IPS-NIHi7 (cell line): Measurements from ENCODE around the gene BABAM2.
A peak's percentile ranks its signal among the peaks of the same experiment; 100 is the strongest.
"Not testable (repeated sequence)": the region's sequence is repeated elsewhere in the genome, so short reads cannot be mapped to it uniquely, and the experiment has no call there.

Source experiments
- DNase-seq: peaks from one replicate; pipeline ENCODE4 v3.0.0; 2012; ENCODE audit warnings: mixed read lengths; ENCODE audit errors: extremely low spot score

Gene BABAM2

DNA sequence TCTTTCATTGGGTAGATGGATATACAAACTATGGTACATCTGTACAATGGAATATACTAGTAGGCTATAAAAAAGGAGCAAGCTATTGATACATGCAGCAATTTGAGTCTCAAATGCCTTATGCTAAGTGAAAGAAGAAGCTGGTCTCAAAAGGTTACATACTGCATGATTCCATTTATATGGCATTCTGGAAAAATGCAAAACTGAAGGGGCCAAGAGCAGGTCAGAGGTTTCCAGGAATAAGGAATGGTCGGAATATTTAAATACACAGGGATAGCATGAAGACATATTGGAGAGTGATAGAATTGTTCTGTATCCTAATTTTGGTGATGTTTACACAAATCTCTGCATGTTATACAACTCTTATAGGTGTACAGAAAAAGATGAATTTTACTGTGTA lies 85.8 kb downstream of the BABAM2 start:
- DNase-seq, result no peak

DNA sequence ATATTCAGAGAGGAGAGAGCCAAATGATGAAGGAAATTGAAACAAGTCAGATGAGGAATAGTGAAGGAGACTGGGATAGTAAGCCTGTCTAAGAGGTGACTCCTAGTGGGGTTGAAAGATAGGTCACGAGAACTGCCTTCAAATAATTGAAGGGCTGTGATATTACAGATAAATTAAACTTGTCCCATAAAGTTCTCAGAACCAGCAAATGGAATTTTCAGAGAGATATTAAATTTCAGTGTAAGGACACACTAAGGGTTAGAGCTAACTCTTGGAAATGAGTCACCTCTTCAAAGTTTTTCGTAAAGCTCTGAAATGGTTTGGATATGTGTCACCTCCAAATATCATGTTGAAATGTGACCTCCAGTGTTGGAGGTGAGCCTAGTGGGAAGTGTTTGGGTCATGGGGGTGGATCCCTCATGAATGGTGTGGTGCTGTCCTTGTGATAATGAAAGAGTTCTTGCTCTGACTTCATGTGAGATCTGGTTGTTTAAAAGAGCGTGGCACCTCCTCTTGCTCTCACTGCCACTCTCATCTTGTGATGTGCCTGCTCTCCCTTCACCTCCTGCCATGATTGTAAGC lies 87.3 kb downstream of the BABAM2 start:
- DNase-seq, result no peak

DNA sequence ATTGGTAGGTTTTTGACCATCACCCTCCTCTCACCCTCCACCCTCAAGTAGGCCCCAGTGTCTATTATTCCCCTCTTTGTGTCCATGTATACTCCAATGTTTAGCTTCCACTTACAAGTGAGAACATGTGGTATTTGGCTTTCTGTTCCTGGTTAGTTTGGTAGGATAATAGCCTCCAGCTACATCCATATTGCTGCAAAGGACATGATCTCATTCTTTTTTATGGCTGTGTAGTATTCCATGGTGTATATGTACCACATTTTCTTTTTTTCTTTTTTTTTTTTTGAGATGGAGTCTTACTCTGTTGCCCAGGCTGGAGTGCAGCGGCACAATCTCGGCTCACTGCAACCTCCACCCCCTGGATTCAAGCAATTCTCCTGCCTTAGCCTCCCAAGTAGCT lies 88.2 kb downstream of the BABAM2 start:
- DNase-seq, result not testable (repeated sequence)

DNA sequence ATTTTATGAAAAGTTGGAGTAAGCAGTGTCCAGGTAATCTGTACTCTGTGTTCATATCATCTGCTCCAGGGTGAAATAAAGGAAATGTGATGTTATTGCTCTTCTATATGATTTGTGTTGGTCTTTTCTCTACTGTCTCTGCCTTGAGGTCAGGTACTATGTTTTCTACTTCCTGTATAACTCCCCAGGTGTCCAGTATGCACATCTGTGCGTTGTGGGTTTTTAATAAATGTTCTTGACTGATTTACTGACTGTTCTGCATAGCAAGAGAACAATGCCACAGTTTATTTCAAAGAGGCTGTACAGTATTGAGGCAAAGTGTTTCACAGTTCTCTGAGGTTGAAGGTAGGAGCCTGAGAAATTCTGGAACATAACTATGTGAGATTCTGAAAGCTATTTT lies 89.7 kb downstream of the BABAM2 start:
- DNase-seq, result no peak

DNA sequence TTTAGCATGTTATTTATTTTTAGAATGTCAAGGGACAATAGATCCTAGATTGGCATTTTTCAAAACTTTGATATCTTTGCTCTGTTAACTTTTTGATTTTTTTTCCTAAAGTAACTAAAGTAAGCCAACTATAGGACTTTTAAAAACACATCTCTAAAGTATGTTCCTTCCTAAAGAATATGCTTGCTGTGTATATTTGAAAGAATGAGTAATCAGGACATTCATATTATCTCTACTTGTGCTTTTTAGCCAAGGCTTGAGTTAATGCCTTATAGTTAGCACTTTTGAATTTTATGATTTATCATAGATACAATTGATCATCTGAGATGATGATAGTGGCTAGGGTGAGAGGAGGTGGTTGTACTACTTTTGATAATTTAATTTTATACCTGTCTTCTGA lies 93.6 kb downstream of the BABAM2 start:
- no peak for DNase-seq

DNA sequence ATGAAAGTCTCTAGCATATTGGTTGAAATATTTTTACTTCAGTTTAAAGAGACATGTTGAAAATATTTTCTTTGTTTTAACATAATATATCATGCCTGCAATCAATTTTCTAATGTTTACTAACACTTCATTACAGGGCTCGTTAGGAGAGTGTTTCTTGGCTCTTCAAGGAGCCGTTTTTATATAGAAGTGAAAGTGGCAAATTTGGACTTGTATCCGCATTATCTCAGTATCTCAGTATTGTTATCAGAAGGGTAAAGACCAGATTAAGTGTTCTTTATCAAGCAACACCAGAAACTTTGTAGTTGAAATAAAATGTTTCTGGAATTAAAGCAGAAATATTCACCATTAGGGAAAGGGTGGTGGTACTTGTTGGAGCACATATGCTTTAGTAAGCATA lies 97.8 kb downstream of the BABAM2 start:
- DNase-seq, result no peak

DNA sequence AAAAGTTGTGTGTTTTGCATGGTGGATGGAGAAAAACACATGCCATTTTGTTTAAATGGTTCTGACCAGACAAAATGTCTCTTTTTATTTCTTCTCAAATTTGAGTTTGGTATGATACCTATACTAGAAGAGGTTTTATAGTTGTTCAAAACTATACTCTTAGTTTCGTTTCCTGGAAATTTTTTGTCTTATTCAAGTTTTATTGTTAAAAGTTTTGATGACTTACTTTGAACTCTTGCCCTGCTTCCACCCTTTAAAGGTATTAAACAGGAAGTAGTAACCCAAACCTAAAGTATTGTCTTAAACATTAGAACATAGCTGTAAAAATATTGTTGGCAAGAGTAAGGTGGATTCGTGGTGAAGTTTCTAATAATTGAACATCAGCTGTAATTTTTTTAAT lies 98.2 kb downstream of the BABAM2 start:
- no peak for DNase-seq

DNA sequence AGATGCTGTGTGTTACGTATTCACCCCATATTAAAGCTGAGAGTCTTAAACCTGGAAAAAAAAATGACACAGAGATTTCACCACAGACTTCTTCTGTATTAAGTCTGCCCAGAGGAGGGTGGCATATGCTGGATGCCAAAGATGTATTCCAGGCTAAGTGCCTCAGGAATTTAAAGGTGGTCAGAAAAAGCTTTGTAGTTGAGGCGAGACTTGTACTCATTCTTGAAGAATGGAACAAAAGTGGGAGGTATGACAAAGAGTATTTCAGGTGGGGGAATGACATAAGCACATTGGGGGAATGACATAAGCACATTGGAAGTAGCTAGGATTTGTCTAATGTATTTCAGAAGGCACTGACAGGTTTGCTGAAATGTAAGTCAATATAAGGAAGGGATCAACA lies 98.6 kb downstream of the BABAM2 start:
- no peak for DNase-seq

DNA sequence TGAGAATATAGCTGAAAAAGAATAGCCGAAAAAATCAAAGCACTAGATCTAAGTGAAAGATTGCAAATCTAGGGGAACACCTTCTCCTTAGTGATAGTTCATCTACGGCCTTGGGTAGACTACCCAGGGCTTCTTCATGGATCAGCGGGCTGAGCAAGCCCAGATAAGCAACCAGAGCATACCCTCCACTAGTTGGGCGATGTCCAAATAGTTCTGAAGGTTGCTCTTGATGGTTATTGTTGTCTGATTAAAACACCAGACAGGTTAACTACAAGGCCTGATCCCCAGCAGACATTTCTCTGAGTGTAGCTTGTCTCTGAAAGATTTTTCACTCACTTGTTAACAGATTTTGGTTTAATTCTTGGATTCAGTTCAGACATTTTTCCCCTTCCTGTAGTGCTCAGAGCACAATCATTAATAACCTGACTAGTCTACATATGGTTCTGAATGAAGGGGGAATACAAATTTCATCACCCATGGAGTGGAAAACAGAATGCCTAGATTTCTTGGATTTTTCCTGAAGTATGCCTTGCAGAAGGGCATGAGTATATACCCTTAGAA lies 99.6 kb downstream of the BABAM2 start:
- DNase-seq, result no peak

DNA sequence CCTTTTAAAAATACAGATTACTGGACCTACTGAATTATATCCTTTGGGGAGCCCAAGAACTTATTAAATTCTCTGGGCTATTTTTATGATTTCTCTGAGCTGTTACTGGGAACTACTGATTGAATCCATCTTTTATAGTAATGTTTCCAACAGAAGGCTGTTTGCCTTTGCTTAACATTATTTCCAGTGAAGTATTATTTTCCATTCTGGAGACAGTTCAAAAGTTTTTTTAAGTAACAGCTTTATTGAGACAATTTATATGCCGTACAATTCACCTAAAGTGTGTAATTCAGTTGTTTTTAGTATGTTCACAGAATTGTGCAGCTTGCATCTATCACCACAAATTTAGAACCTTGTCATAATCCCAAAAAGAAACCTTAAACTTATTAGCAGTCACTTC lies 100.6 kb downstream of the BABAM2 start:
- no peak for DNase-seq

DNA sequence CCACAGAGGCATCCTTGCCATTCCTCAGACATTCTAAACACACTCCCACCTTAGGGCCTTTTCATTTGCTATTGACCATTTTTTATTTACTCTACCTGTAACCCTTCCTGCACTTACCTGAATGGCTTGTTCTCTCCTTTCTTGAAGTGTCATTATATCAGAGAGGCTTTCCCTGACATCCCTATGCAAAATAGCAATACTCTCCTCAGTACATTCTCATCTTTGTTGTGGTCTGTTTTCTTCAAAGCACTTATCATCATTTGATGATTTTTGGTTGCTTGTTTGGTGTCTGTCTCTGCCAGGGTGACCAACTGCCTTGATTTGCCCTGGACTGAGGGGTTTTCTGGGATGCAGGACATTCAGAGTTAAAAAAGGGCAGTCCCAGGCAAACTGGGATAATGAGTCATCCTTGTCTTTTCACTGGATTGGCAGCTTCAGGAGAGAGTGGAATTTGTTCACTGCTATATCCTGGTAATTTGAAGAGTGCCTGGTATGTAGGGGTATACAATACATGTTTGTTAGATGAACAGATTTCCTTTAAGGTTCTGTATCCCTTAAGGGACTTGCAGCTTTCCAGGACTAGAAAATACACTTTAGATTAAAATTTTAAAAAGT lies 102.4 kb downstream of the BABAM2 start:
- DNase-seq, result peak; percentile 34

DNA sequence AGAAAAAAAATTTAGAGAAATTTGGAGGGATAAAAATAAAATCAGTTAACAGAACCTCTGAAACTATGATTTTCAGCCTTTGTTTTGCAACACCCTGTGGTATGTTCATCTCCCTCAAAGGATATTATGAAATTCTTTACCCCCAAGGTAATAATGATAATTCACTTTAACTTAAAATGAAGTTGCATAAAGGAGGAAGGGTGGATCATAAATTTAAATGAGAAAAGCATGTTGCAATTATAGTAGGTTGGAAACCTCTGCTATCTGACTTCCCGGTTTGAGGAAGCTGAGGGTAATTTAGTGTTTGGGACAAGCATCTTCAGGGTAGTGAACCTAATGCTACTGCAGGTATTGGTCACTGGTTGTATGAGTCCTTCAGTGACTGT lies 102.9 kb downstream of the BABAM2 start:
- no peak for DNase-seq

DNA sequence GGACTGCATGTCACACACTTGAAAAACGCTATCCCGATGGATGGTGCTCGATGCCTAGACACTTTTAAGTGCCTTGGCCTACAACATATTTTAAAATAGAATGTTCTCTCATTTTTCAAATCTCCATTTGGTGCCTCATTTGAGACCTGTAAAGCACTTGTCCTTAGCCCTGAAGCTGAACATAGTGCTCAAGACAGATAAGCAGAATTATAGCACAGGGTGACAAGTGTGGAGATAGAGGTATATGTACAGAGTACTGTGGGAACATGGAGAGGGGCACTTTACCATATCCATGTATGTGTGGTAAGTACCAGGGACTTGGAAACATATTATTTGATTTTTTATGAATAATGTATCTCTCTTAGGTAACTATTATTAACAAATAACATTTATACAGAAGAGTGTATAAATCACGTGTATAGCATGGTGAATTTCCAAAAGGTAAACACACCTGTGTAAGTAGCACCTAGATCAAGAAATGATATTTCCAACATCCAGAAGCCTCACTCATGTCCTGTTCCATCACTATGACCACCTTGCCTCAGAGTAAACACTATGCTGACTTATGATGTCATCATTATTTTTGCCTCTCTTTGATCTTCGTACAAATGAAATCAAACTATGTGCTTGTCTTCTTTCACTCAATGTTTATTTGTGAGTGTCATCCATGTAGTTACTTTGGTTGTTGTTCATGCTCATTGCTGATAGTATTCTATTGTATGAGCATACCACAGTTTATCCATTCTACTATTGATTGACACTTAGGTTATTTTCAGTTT lies 103.6 kb downstream of the BABAM2 start:
- DNase-seq, result no peak

DNA sequence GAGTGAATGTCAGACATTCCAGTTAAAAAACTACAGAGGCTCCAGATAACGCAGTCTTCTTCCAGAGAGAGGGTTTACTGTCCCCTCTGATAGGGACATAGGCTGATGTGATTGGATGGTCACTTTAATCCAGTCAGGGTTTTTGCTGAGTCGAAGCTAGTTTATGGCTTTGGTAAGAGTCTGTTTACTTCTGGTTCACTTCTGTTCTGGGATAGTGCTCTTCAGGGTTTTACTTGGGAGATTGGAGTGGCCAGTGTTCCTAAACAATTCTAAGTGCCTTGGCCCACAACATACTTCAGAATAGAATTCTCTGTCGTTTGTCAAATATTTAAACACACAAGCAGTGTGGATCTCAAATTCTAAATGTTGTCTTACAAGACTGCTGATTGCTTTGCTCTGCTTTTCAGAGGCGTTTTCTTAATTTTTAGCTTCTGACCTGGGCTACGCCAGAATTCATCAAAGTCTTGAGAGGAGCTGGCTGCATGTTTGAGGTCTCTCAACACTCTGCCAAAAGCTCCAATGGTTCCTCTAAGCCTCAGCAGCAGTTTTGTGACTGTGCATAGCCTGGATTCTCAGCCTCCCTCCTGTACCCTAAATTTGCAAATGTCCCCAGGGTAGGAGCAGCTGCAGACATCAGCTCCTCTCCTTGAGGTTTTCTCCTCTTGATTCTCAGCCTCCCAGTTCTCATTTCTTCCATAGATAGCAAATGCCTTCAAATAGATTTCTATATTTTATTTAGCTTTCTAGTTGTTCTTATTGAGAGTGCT lies 105.8 kb downstream of the BABAM2 start:
- no peak for DNase-seq

DNA sequence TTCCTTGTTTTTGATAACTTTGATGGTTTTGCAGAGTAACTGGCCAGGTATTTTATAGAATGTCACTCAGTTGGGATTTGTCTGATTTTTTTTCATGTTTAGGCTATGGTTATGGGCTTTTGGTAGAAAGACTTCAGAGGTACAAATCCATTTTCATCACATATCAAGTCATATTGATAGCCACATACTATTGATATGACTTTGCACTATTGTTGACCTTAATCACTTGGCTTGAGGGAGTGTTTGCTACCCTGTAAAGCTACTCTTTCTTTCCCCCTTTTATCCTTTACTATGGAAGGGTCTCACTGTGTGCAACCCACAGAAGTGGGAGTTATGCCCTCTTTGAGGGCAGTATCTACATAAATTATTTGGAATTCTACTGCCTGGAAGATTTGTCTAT lies 109.8 kb downstream of the BABAM2 start:
- DNase-seq, result no peak

DNA sequence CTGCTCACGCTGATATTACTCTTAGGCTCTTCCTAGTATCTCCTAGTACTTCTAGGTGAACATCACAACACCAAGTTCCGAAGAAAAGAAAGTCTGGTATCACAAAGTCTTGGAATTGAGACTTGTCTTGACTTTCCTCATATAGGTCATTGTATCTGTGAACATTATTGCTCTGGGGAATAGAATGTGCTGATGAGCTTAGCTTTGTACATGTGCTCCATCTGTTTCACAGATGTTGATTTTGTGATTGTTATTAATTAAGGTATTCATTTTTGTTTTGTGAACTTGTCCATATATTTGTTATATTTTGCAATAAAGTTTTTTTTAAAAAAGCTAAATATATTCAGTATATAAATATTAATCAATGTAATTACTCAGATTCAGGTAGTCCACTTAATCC lies 111.7 kb downstream of the BABAM2 start:
- DNase-seq, result no peak

DNA sequence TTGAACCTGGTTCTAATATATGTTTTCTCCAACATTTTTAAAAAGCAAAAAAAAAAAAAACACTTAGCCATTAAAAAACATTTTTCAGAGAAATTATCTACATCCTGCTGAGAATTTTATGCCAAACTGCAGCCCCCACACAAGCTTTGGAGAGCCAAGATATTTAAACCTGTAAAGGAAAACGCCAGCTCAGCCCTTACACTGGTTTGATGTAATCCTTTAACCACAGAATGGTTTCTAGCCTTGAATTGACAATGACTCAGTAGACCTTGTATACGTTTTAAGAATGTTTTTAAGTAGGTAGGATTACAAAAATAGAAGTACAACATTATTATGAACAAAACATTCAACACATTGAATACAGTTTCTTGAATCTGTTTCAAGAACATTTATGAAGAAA lies 113.6 kb downstream of the BABAM2 start:
- DNase-seq, result no peak

DNA sequence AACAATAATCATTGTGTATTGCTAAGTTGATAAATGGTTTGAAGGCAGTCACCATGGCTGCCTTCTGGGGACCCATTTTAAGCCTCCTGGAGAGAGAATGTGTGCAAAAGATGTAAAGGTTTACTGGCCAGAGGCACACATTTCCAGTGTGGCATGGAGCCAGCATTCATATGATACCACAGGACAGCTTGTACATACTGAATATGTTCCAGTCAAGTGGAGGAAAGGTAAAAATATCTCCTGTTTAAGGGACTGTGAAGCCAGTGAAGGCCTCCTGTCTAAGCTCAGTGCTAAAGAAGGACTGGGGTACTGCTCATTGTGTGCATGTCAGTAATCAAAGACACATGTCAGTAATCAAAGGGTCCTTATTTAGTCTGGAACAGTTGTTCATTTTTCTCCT lies 119.2 kb downstream of the BABAM2 start:
- DNase-seq, result no peak

DNA sequence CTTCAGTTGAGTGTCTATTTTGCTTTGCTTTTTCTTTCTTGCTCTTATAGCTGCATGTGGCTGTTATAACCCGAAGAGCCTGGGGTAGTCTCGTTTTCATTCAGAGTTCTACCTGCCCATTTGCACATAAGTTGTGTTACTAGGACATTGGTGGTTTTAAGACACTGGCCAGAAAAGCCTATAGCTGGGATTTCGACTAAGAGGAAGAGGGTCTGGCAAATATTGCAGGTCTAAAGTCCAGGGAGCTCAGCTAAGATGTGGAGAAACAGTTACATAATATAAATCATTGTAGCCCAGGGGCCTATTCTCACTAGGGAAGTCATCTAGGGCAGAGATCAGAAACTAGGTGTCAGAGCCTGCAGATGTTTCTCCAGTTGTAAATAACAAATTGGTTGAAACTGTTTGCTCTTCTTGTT lies 120.8 kb downstream of the BABAM2 start:
- DNase-seq, result no peak

DNA sequence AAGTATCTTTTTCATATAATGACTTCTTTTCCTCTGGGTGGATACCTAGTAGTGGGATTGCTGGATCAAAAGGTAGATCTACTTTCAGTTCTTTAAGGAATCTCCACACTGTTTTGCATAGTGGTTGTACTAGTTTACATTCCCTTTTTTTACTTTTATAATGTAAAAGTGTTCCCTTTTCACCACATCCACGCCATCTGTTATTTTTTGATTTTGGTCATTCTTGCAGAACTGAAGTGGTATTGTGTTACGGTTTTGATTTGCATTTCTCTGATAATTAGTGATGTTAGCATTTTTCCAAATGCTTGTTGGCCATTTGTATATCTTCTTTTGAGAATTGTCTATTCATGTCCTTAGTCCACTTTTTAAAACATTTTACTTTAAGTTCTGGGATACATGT lies 127.9 kb downstream of the BABAM2 start:
- DNase-seq, result not testable (repeated sequence)

DNA sequence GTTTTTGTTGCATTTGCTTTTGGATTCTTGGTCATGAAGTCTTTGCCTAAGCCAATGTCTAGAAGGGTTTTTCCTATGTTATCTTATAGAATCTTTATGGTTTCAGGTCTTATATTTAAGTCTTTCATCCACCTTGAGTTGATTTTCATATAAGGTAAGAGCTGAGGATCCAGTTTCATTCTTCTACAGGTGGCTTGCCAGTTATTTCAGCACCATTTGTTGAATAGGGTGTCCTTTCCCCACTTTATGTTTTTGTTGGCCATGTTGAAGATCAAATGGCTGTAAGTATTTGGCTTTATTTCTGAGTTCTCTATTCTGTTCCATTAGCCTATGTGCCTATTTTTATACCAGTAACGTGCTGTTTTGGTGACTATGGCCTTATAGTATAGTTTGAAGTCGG lies 129.0 kb downstream of the BABAM2 start:
- not testable (repeated sequence) for DNase-seq

DNA sequence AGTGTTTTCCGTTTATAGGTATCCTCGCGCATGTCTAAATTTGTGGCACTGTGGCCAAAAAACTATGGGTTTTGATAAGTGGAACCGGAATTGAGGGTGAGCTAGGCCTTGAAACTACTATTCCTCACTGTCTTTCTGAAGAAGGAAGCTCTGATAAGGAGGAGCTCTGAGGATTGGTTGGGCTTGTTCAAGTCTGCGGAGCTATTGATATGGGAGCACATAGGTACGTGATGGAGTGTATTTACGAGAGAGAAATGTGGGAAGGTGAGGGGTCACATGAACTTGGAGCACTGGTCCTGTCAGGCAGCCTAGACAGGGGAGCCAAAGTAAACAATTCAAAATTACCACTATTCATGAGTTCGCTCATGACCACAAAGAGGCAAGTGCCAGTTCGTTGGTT lies 131.4 kb downstream of the BABAM2 start:
- no peak for DNase-seq
